ENCODE measurements around the gene FZD7. TPM values are rescaled to one million over a fixed set of nuclear protein-coding genes. Genes with fewer than 3 reads are reported as not detected.

FZD7 gene
- total RNA-seq, 1 experiment from 2014 or later, result 14.6 TPM

- ATAC-seq, result no peak
- no peak for DNase-seq (ENCODE audit: low read depth, low spot score)
- Histone ChIP-seq H3K9me2 (ENCODE audit: insufficient read depth) (no peaks in the 10 kb centered on the region), H2AFZ (ENCODE audit: low read depth, low read length, poor library complexity, severe bottlenecking) (no peak overlapping the region), H3K4me3 (replicated peaks in 1 of 2; ENCODE audit: low read depth in 1 of 2, low read length in 2 of 2) (no peak overlapping the region), H3K79me2 (ENCODE audit: insufficient read depth, low read length) (no peaks in the 10 kb centered on the region), H3K27me3 (ENCODE audit: insufficient read depth, low read length) (no peaks in the 10 kb centered on the region), H3K9ac (ENCODE audit: low read length) (no peak overlapping the region), H3K27ac (ENCODE audit: low read depth, low read length) (no peak overlapping the region), H3K36me3 (ENCODE audit: control insufficient read depth in 1 of 2, insufficient read depth in 2 of 2, low read length in 2 of 2) (no peaks in the 10 kb centered on the region), H3K4me2 (ENCODE audit: low read length) (no peak overlapping the region), H3K9me3 (ENCODE audit: control insufficient read depth in 1 of 2, insufficient read depth in 1 of 2, low read depth in 1 of 2, low read length in 2 of 2) (no peaks in the 10 kb centered on the region), H4K20me1 (ENCODE audit: insufficient read depth) (no peaks in the 10 kb centered on the region), H3K4me1 (ENCODE audit: control insufficient read depth in 1 of 2, insufficient read depth in 2 of 2, low read length in 2 of 2) (peaks cover 8 to 15% of the 10 kb centered on the region in 2 experiments; a peak in 3 of 4 replicates)
- BruUV-seq (replicated peaks), result no TSS peak
- ChIA-PET POLR2A (no interaction called here), CTCF (no interaction called here), RAD21 (ENCODE audit: low non-redundant PET in 1 of 2, low total read pairs in 2 of 2, uncharacterized antibody in 2 of 2, unreplicated experiment in 2 of 2) (no interaction called here)
- TF ChIP-seq POLR2A (IDR thresholded peaks at IDR 0.05; ENCODE audit: borderline replicate concordance, extremely low read depth, insufficient read depth, insufficient read length) (no peak), CBX3 (IDR thresholded peaks at IDR 0.05; ENCODE audit: low read depth) (no peak), CEBPB (IDR thresholded peaks at IDR 0.05; ENCODE audit: low read depth) (no peak), FOSL1 (IDR thresholded peaks at IDR 0.05; ENCODE audit: low read depth) (no peak), JUND (IDR thresholded peaks at IDR 0.05) (no peak), YY1 (IDR thresholded peaks at IDR 0.05; ENCODE audit: extremely low read depth, insufficient replicate concordance, low read depth, low read length) (no peak), SIN3A (IDR thresholded peaks at IDR 0.05; ENCODE audit: low read depth) (no peak), SP1 (IDR thresholded peaks at IDR 0.05; ENCODE audit: low read depth) (no peak), CTCF (IDR thresholded peaks at IDR 0.05 in 2 of 3, conservative IDR thresholded peaks at IDR 0.05 in 1 of 3; ENCODE audit: borderline replicate concordance in 1 of 3, insufficient read depth in 1 of 3, low read depth in 2 of 3, low read length in 2 of 3) (no peak), TCF7L2 (IDR thresholded peaks at IDR 0.05; ENCODE audit: borderline replicate concordance, extremely low read depth, insufficient read depth, insufficient read length) (no peak), REST (IDR thresholded peaks at IDR 0.05; ENCODE audit: low read depth) (no peak), EZH2 (IDR thresholded peaks at IDR 0.05) (no peak), RAD21 (IDR thresholded peaks at IDR 0.05; ENCODE audit: low read depth) (no peak)
- intact Hi-C loops (cut with micrococcal nuclease), result no loop called here
Measured at GRCh38 chr2:202031246-202031951, 2.3 kb upstream of the FZD7 start.

All from HCT116 (cell line).